H9 (cell line): Measurements from ENCODE around the gene ELP1. TPM values are rescaled to one million over a fixed set of nuclear protein-coding genes. Genes with fewer than 3 reads are reported as not detected.

ENCODE experiments used
- DNase-seq: peaks from one replicate; pipeline ENCODE4 v3.0.0-alpha.2; 2017
- H2AFZ ChIP-seq: one replicate; pipeline ENCODE4 v1.6.1; 2013; ENCODE audit warnings: mild to moderate bottlenecking, low read length, control low read depth, moderate library complexity
- H2AK5ac ChIP-seq: 2 replicates; pipeline ENCODE4 v1.6.1; 2013; ENCODE audit warnings: low read length, control low read depth, mixed read lengths; ENCODE audit not compliant: insufficient read length
- H2BK120ac ChIP-seq: one replicate; pipeline ENCODE4 v1.6.1; 2013; ENCODE audit warnings: low read depth, mild to moderate bottlenecking, low read length, control low read depth, inconsistent platforms; ENCODE audit not compliant: poor library complexity, severe bottlenecking
- H2BK12ac ChIP-seq: 2 replicates; pipeline ENCODE4 v1.6.1; 2013; ENCODE audit warnings: low read length, control low read depth, mixed read lengths, low read depth; ENCODE audit not compliant: insufficient read length
- H2BK15ac ChIP-seq: 2 replicates; pipeline ENCODE4 v1.6.1; 2013; ENCODE audit warnings: low read depth, low read length, control low read depth
- H2BK20ac ChIP-seq: one replicate; pipeline ENCODE4 v1.6.1; 2013; ENCODE audit warnings: low read depth, mild to moderate bottlenecking, low read length, control low read depth, inconsistent platforms; ENCODE audit not compliant: poor library complexity, severe bottlenecking
- H2BK5ac ChIP-seq: 2 replicates; pipeline ENCODE4 v1.6.1; 2013; ENCODE audit warnings: low read length, control low read depth, mixed read lengths; ENCODE audit not compliant: insufficient read length
- H3K14ac ChIP-seq: 2 replicates; pipeline ENCODE4 v1.6.1; 2013; ENCODE audit warnings: low read length, control low read depth; ENCODE audit not compliant: insufficient read depth
- H3K18ac ChIP-seq: 2 replicates; pipeline ENCODE4 v1.6.1; 2013; ENCODE audit warnings: low read depth, mild to moderate bottlenecking, mixed read lengths, low read length, control low read depth; ENCODE audit not compliant: insufficient read length
- H3K23ac ChIP-seq: 2 replicates; pipeline ENCODE4 v1.6.1; 2013; ENCODE audit warnings: low read length, control low read depth, mixed read lengths, low read depth; ENCODE audit not compliant: insufficient read length
- H3K23me2 ChIP-seq: 2 replicates; pipeline ENCODE4 v1.6.1; 2013; ENCODE audit warnings: low read depth, mild to moderate bottlenecking, mixed read lengths, low read length, control low read depth; ENCODE audit not compliant: insufficient read length, poor library complexity, severe bottlenecking
- H3K27ac ChIP-seq: 2 replicates; pipeline ENCODE4 v1.5.1; 2013; ENCODE audit warnings: low read length, control low read depth, mixed read lengths, low read depth; ENCODE audit not compliant: insufficient read length
- H3K27me3 ChIP-seq: 2 replicates; pipeline ENCODE4 v1.6.1; 2013; ENCODE audit warnings: low read length, control low read depth, inconsistent platforms; ENCODE audit not compliant: insufficient read depth
- H3K4ac ChIP-seq: 2 replicates; pipeline ENCODE4 v1.6.1; 2013; ENCODE audit warnings: low read depth, mild to moderate bottlenecking, control low read depth, inconsistent platforms, low read length, moderate library complexity
- H3K4me1 ChIP-seq: 2 replicates; pipeline ENCODE4 v1.6.1; 2013; ENCODE audit warnings: low read length, control low read depth, inconsistent platforms; ENCODE audit not compliant: insufficient read depth
- H3K4me2 ChIP-seq: 2 replicates; pipeline ENCODE4 v1.6.1; 2013; ENCODE audit warnings: low read length, control low read depth, mixed read lengths; ENCODE audit not compliant: insufficient read length, insufficient read depth
- H3K56ac ChIP-seq: 2 replicates; pipeline ENCODE4 v1.6.1; 2013; ENCODE audit warnings: low read depth, mild to moderate bottlenecking, mixed read lengths, low read length, control low read depth; ENCODE audit not compliant: insufficient read length
- H3K79me1 ChIP-seq: 2 replicates; pipeline ENCODE4 v1.6.1; 2013; ENCODE audit warnings: low read depth, mild to moderate bottlenecking, moderate library complexity, low read length, control low read depth, inconsistent platforms; ENCODE audit not compliant: insufficient read depth, poor library complexity, severe bottlenecking
- H3K79me2 ChIP-seq: 2 replicates; pipeline ENCODE4 v1.6.1; 2013; ENCODE audit warnings: low read length, control low read depth, inconsistent platforms; ENCODE audit not compliant: insufficient read depth
- H3K9ac ChIP-seq: 2 replicates; pipeline ENCODE4 v1.6.1; 2013; ENCODE audit warnings: low read length, control low read depth, mixed read lengths; ENCODE audit not compliant: insufficient read length; ENCODE audit errors: extremely low read depth
- H3K9me3 ChIP-seq: one replicate; pipeline ENCODE4 v1.6.1; 2013; ENCODE audit warnings: low read depth, low read length, inconsistent platforms; ENCODE audit not compliant: control insufficient read depth
- H3T11ph ChIP-seq: one replicate; pipeline ENCODE4 v1.6.1; 2013; ENCODE audit warnings: mild to moderate bottlenecking, low read length, control low read depth, inconsistent platforms
- H4K20me1 ChIP-seq: one replicate; pipeline ENCODE4 v1.6.1; 2013; ENCODE audit not compliant: control insufficient read depth, insufficient read length, insufficient read depth
- H4K5ac ChIP-seq: 2 replicates; pipeline ENCODE4 v1.6.1; 2013; ENCODE audit warnings: low read depth, mild to moderate bottlenecking, mixed read lengths, low read length, control low read depth; ENCODE audit not compliant: insufficient read length
- H4K8ac ChIP-seq: replicated peaks from 2 replicates; pipeline ENCODE4 v1.6.1; 2013; ENCODE audit warnings: low read length, control low read depth, mixed read lengths, low read depth; ENCODE audit not compliant: insufficient read length
- H4K91ac ChIP-seq: 2 replicates; pipeline ENCODE4 v1.6.1; 2013; ENCODE audit warnings: low read depth, mild to moderate bottlenecking, moderate library complexity, mixed read lengths, low read length, control low read depth; ENCODE audit not compliant: insufficient read length
- H3K27ac Mint-ChIP-seq, 3 experiments: 2 replicates in 2 of 3; 3 replicates in 1 of 3; pipeline ENCODE4 v1.8.0; 2020 to 2021; ENCODE audit warnings: mixed read lengths in 3 of 3, mild to moderate bottlenecking in 1 of 3, moderate library complexity in 1 of 3
- H3K27me3 Mint-ChIP-seq: 2 replicates; pipeline ENCODE4 v1.8.0; 2021; ENCODE audit warnings: low read depth, mild to moderate bottlenecking, moderate library complexity, mixed read lengths
- H3K36me3 Mint-ChIP-seq, 3 experiments: 2 replicates in 2 of 3; 3 replicates in 1 of 3; pipeline ENCODE4 v1.8.0; 2020 to 2021; ENCODE audit warnings: low read depth in 3 of 3, mixed read lengths in 3 of 3; ENCODE audit not compliant: insufficient read depth in 1 of 3
- H3K4me1 Mint-ChIP-seq, 2 experiments: 2 replicates each; pipeline ENCODE4 v1.8.0; 2020; ENCODE audit warnings: mixed read lengths in 2 of 2
- H3K4me3 Mint-ChIP-seq, 2 experiments: 2 replicates in 1 of 2; 3 replicates in 1 of 2; pipeline ENCODE4 v1.8.0; 2020 to 2021; ENCODE audit warnings: mild to moderate bottlenecking in 2 of 2, mixed read lengths in 2 of 2, moderate library complexity in 1 of 2
- H3K9me3 Mint-ChIP-seq, 2 experiments: 2 replicates in 1 of 2; 3 replicates in 1 of 2; pipeline ENCODE4 v1.8.0; 2020; ENCODE audit warnings: mild to moderate bottlenecking in 2 of 2, mixed read lengths in 2 of 2, moderate library complexity in 1 of 2
- WGBS: extraction: QIAGEN DNeasy Blood & Tissue Kit; methylation state at CpG from one replicate; pipeline ENCODE4 v1.1.7; 2013; ENCODE audit warnings: missing lambda C conversion rate, low lambda C conversion rate, mixed read lengths; ENCODE audit not compliant: insufficient read length; ENCODE audit errors: extremely low coverage; 5-methylcytosine and 5-hydroxymethylcytosine counted together
- total RNA-seq: library from RNA; stranded (reverse); gene quantifications from 2 replicates; pipeline ENCODE4 v1.2.1, GENCODE V29; 2021
- TF ChIP-seq, protein P1 (sequence below): fragments of 200-600 bp; sonication (generic); conservative IDR thresholded peaks from 3 replicates; pipeline ENCODE4 v1.8.0; 2021; ENCODE audit warnings: antibody characterized with exemption, mild to moderate bottlenecking

ELP1 gene
- total RNA-seq, 1 experiment from 2014 or later: 38.7 TPM

DNA sequence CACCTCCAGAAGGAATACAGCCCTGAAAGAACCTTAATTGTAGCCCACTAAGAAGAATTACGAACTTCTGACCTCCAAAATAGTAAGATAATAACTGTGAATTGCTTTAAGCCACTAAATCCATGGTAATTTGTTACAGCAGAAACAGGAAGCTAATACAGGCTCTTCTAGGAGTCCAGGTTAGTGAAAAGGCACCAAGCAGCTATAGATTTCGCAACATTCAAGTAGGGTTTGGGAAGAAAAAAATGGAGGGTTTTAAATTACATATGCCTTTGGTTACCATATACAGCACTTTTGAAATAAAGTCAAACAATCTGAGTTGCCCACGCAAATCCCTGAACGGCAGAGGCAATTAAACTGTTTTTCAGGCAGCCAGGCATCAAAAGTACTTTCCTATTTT is 73.6 kb downstream of the ELP1 start:
- TF ChIP-seq, protein P1, sequence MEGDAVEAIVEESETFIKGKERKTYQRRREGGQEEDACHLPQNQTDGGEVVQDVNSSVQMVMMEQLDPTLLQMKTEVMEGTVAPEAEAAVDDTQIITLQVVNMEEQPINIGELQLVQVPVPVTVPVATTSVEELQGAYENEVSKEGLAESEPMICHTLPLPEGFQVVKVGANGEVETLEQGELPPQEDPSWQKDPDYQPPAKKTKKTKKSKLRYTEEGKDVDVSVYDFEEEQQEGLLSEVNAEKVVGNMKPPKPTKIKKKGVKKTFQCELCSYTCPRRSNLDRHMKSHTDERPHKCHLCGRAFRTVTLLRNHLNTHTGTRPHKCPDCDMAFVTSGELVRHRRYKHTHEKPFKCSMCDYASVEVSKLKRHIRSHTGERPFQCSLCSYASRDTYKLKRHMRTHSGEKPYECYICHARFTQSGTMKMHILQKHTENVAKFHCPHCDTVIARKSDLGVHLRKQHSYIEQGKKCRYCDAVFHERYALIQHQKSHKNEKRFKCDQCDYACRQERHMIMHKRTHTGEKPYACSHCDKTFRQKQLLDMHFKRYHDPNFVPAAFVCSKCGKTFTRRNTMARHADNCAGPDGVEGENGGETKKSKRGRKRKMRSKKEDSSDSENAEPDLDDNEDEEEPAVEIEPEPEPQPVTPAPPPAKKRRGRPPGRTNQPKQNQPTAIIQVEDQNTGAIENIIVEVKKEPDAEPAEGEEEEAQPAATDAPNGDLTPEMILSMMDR: no peak

More for the DNA sequence above, 73.6 kb downstream of the ELP1 start:
- H3K18ac ChIP-seq: no peak overlapping the region
- no peak overlapping the region for H3K4ac ChIP-seq
- no peak overlapping the region for H3K23ac ChIP-seq
- no peaks in the 10 kb centered on the region for H3K9me3 ChIP-seq
- no peak overlapping the region for H3K9ac ChIP-seq
- no peaks in the 10 kb centered on the region for H3K4me1 Mint-ChIP-seq
- no peak overlapping the region for H3K27ac Mint-ChIP-seq
- no peaks in the 10 kb centered on the region for H3K4me1 ChIP-seq
- no peaks in the 10 kb centered on the region for H3K79me1 ChIP-seq
- H3K27me3 ChIP-seq: no peaks in the 10 kb centered on the region
- peaks cover 0 to 4% (median 0%) of the 10 kb centered on the region in 3 experiments; a peak in 1 of 7 replicates for H3K36me3 Mint-ChIP-seq
- H3K79me2 ChIP-seq: no peaks in the 10 kb centered on the region
- H4K5ac ChIP-seq: no peak overlapping the region
- no peak overlapping the region for H3K4me3 Mint-ChIP-seq
- no peak overlapping the region for H4K91ac ChIP-seq
- H2AFZ ChIP-seq: no peak overlapping the region
- H3K27ac ChIP-seq: no peak overlapping the region
- H3K14ac ChIP-seq: no peak overlapping the region
- H2BK15ac ChIP-seq: no peak overlapping the region
- H4K20me1 ChIP-seq: no peaks in the 10 kb centered on the region
- H2AK5ac ChIP-seq: no peak overlapping the region
- WGBS: no CpG with 5 or more reads among the region's 4 CpGs
- H2BK5ac ChIP-seq: no peak overlapping the region
- H2BK20ac ChIP-seq: no peak overlapping the region
- H2BK12ac ChIP-seq: no peak overlapping the region
- no peak overlapping the region for H3K56ac ChIP-seq
- no peaks in the 10 kb centered on the region for H3K23me2 ChIP-seq
- no peak for DNase-seq
- H2BK120ac ChIP-seq: no peak overlapping the region
- H4K8ac ChIP-seq: no peak overlapping the region
- H3T11ph ChIP-seq: no peak overlapping the region
- no peaks in the 10 kb centered on the region; the same call in 1 of the 2 replicates for H3K27me3 Mint-ChIP-seq
- H3K9me3 Mint-ChIP-seq: no peaks in the 10 kb centered on the region
- H3K4me2 ChIP-seq: no peak overlapping the region
